NCI-H1092 (cell line): ENCODE results near the gene ANKRD60.

Experiments
- DNase-seq: peaks from one replicate; lab custom pipeline; 2025; lab: John Stamatoyannopoulos, UW

Gene ANKRD60, protein sequence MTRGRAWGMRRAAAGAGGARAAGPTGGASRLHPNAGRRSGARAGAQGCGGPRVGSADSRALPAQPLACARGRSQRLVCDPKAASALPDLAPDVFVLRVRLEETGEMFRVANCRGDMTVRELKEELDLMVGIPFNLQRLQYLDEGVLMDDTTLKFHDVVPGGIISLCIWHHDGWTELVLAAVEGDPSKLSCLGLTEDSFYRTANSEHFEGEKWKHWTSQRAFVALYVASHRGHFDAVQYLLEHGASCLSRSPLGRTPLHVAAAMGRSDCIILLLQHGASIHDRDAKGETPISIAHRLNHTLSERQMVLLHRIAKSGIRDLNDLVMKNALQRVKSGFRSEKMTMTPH

DNA sequence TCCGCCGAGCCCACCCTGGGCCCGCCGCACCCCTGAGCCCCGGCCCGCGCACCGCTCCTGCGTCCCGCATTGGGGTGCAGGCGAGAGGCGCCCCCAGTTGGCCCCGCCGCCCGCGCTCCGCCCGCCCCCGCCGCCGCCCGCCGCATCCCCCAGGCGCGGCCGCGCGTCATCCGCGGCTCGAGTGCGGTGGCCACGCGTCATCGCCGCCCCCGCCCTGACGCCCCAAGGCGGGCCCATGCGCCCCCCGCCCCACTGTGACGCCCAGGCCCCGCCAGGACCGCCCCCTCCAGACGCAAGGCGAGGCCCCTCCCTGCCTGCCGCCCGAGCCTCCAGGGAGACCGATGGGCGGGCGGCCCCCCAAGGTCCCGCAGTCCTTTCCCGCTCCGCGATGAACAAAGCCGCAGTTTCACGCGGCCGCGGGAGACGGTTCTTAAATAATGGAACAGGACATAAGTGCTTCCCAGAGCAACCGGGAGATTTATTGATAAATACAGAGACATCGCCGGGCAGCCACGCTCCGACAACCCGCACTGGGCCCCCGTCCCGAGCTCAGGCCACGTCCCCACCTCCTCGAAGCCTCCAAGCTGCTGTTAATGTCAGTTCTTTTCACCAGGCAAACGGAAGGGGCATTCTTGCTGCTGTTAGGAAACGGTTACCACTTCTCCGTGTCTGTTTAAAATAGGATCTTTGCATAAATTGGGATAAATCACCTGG is at the start of gene ANKRD60:
ANKRD60 (minus strand) TSS at position 170 of the 714 bp plus-strand sequence; CDS start at position 170, 0 bp downstream.
- no peak for DNase-seq

GRCh38 chr20:58277578-58278472 is 49.4 kb upstream of the ANKRD60 start:
- no peak for DNase-seq

GRCh38 chr20:58277107-58277506 is 48.7 kb upstream of the ANKRD60 start:
- no peak for DNase-seq

GRCh38 chr20:58274384-58274783 is 45.9 kb upstream of the ANKRD60 start:
- no peak for DNase-seq

- DNase-seq: no peak
These were observed 43.3 kb upstream of the ANKRD60 start for GRCh38 chr20:58271606-58272351.

GRCh38 chr20:58268936-58269619 is 40.6 kb upstream of the ANKRD60 start:
- no peak for DNase-seq

GRCh38 chr20:58268421-58268821 is 40.0 kb upstream of the ANKRD60 start:
- no peak for DNase-seq

GRCh38 chr20:58267389-58268215 is 39.1 kb upstream of the ANKRD60 start:
- DNase-seq: no peak

- DNase-seq: no peak
These were observed 35.8 kb upstream of the ANKRD60 start for GRCh38 chr20:58264271-58264670.

GRCh38 chr20:58261660-58262059 is 33.2 kb upstream of the ANKRD60 start:
- DNase-seq: no peak

DNA sequence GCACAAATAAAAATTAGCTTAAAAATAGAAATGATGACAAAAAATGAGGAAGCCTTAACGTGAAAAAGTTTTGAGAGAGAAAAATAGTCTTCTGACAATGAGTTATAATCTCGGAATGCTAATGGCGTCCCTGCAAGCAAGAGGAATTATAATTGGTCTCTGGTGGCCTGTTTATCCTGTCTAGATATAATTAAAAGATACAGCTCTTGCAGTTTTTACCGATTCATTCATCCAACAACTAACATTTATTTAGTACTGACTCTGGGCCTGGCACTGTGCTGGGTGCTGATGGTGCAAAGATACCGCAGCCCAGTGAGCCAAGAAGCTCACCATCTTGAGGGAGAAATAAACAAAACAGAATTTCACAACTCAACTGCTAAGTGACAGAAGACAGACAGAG is 31.6 kb upstream of the ANKRD60 start:
- no peak for DNase-seq

DNA sequence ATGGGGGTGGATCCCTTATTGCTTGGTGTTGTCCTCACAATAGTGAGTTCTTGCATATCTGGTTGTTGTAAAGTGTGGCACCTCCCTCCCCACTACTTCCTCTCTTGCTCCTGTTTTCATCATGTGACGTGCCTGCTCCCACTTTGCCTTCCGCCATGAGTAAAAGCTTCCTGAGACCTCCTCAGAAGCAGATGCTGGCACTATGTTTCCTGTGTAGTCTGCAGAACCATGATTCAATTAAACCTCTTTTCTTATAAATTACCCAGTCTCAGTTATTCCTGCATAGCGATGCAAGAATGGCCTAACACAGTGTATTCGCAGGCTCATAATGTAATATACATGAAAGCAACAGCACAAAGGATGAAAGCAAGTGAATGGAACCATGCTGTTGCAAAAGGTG is 28.4 kb upstream of the ANKRD60 start:
- no peak for DNase-seq

DNA sequence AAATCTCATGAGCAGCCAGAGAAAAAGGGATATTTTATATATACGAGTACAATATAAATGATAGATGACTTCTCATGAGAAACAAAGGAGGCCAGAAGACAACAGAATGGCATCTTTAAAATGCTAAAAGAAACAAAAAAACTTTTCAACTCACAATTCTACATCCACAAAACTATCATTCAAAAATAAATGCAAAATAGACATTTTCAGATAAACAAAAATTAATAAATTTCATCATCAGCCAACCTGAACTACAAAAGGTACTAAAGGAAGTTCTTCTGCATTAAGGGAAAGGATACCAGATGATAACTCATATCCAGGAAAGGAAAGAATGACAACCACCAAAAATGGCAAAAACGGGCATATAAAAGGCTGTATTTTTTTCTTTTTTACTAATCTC is 27.9 kb upstream of the ANKRD60 start:
- no peak for DNase-seq

- no peak for DNase-seq
These were observed 26.4 kb upstream of the ANKRD60 start for GRCh38 chr20:58254890-58255289.

DNA sequence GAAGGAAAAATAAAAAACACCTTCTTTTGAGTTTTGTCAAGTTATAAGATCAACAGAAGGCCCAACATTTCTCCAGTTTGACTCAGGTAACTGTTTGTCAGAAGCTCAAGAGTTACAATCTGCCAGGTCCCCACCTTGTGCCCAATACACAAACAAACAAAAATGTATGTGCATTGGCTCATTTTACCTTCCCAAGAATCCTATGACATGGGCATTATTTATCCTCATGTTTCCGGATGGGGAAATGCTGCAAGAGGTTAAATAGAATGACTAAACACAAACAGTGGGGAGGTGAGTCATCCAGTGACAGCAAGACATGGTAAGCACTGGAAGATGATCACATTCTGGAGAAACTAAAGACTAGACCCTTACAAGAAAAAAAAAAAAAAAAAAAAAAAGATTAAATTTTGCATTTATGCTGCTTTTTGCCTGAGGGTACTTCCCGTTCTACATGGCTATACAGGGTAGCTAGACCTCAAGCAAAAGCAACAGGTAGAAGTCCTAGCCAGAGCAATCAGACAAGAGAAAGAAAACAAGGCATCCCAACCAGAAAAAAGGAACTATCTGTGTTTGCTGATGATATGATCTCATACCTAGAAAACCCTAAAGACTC is 23.6 kb upstream of the ANKRD60 start:
- no peak for DNase-seq

DNA sequence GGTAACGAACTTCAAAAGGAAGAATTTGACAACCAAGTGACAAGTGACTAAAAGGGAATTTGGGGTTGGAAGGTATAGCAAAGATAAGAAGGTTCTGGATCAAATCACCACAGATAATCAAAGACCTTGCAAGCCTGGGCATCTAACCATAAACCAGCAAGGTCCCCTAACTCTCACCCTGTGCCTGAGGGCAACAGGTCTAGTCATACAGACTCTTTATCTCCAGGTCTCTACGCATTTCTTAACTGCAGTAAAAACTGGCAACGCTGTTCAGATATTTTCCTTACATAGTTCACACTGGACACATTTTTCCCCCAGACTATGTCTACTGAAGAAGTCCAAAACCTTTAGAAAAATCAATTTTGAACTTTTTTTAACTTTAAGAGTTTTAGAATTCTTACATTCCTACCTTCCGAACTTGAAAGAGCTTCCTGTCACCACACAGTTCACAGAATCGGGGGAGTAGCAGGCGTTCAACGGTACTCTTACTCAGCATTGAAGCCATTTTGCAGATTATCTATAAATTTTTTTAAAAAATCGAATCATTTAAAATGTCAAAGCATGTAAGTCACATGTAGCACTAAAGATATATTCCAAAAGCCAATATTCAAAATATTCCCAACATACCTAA is 23.0 kb upstream of the ANKRD60 start:
- DNase-seq: no peak

- no peak for DNase-seq
These were observed 17.9 kb upstream of the ANKRD60 start for GRCh38 chr20:58246346-58246745.

GRCh38 chr20:58245931-58246330 is 17.5 kb upstream of the ANKRD60 start:
- DNase-seq: no peak

DNA sequence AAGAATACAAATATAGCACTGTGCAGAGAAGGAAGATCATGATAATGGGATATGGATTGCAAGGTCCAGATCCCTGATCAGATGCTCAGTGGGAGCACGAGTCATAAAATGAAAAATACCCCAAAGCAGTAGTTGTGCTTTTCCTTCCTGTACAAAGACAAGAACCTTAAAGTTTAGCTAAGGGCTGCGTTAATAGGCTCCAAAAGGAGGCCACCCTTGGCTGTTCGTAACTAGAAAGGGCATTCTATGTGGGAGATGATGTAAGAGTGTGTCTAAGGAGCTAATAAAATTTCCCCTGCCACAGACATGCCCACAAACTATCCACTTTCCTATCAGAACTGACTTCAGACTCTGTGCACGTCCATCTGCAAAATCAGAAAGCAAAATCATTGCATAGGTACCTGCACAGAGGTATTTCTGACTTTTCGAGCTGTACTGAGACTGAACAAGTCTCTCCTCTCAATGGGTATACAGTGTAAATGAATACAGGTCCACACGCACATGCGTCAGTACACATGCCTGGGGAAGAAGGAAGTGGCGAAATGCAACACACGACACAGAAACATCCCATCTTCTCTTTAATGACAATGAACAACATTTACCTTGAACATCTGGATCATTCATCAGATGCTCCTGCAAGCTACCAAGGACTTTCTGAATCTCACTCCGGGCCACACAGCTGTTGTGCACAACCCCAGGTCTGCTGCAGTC is 16.9 kb upstream of the ANKRD60 start:
- DNase-seq: no peak
